ENCODE results near the gene RND3. TPM values are rescaled to one million over a fixed set of nuclear protein-coding genes. Genes with fewer than 3 reads are reported as not detected.

RND3 gene, protein sequence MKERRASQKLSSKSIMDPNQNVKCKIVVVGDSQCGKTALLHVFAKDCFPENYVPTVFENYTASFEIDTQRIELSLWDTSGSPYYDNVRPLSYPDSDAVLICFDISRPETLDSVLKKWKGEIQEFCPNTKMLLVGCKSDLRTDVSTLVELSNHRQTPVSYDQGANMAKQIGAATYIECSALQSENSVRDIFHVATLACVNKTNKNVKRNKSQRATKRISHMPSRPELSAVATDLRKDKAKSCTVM
- not detected for total RNA-seq
- not detected for polyA plus RNA-seq (2013, experiment 1 of 2)
- 0.86 TPM for polyA plus RNA-seq (2013, experiment 2 of 2)
- total RNA-seq, result 0 to 0.20 (median 0) reads per million in 172 experiments

DNA sequence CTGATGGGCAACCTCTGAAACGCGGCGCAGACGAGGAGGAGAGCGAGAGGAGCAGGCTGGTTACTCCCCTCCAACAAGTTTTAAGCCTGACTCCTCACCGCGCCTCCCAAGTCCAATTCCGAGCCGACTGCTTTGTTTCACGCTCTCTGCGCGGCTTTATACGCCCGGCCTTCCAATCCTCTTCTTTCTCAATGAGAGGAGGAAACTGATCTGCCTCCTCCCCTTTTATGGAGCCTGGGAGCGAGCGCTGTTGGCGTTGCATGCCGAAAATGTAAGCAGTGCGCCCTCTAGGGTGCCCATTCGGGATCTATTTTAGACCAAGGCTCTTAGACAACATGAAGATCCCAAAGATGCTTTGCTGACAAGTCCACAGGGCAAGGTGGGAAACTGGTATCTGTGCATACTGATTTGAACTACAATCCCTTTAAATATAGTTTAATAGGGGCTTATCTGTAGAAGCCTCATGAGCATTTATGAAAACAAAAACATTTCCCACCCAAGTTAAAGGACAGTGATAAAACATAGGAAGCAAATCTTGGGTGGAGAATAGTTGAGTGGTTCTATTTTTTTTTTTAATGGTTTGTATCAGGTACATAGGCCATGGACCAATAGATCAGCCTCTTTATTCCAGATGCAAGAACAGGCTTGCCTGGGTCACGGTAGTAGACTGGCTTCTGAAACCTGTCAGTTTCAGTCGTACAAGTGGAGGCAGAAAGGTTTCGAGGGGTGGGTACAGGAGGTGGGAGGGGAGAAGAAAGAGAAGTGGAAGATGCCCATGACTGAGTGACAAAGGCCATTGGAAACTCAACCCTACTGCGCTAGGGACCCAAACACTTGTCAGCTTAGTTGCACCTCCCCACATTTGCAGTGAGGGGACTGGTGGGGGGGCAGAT lies at the start of gene RND3:
TSS of gene RND3 (minus strand) at position 131 of the 893 bp plus-strand sequence. CDS start 250 bp downstream, outside the sequence.
- ATAC-seq (ENCODE audit: poor library complexity), result no peak
- Histone ChIP-seq H3K4me1 (ENCODE audit: insufficient read depth, low read length) (peaks cover 13% of the 10 kb centered on the region), H3K27ac (ENCODE audit: low read depth in 1 of 2, low read length in 2 of 2) (no peak within 1 kb of the TSS), H3K36me3 (ENCODE audit: insufficient read depth, low read length) (no peaks in the 10 kb centered on the region), H3K9me3 (ENCODE audit: control insufficient read depth in 1 of 2, insufficient read depth in 1 of 2, low read length in 2 of 2) (peaks cover 0 to 20% of the 10 kb centered on the region in 2 experiments), H3K4me3 (ENCODE audit: low read length) (no peak within 1 kb of the TSS), H3K27me3 (ENCODE audit: control insufficient read depth in 1 of 2, insufficient read depth in 2 of 2, low read length in 2 of 2) (peaks cover 26 to 50% of the 10 kb centered on the region in 2 experiments)
- Mint-ChIP-seq H3K36me3 (ENCODE audit: low read depth) (no peaks in the 10 kb centered on the region), H3K4me1 (ENCODE audit: low read depth) (peaks cover 12% of the 10 kb centered on the region), H3K27me3 (peaks cover 77% of the 10 kb centered on the region), H3K4me3 (peak within 1 kb of the TSS; percentile 58), H3K27ac (no peak within 1 kb of the TSS), H3K9me3 (no peaks in the 10 kb centered on the region)
- ChIA-PET POLR2A (no interaction called here), CTCF (no interaction called here)
- TF ChIP-seq, protein P1, sequence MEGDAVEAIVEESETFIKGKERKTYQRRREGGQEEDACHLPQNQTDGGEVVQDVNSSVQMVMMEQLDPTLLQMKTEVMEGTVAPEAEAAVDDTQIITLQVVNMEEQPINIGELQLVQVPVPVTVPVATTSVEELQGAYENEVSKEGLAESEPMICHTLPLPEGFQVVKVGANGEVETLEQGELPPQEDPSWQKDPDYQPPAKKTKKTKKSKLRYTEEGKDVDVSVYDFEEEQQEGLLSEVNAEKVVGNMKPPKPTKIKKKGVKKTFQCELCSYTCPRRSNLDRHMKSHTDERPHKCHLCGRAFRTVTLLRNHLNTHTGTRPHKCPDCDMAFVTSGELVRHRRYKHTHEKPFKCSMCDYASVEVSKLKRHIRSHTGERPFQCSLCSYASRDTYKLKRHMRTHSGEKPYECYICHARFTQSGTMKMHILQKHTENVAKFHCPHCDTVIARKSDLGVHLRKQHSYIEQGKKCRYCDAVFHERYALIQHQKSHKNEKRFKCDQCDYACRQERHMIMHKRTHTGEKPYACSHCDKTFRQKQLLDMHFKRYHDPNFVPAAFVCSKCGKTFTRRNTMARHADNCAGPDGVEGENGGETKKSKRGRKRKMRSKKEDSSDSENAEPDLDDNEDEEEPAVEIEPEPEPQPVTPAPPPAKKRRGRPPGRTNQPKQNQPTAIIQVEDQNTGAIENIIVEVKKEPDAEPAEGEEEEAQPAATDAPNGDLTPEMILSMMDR (IDR thresholded peaks at IDR 0.05), result no peak
- DNase-seq, result peak in 5 of 14 experiments; percentile 2 to 23 (median 12)
- intact Hi-C loops (cut with DNase I, micrococcal nuclease), result no loop called here

DNA sequence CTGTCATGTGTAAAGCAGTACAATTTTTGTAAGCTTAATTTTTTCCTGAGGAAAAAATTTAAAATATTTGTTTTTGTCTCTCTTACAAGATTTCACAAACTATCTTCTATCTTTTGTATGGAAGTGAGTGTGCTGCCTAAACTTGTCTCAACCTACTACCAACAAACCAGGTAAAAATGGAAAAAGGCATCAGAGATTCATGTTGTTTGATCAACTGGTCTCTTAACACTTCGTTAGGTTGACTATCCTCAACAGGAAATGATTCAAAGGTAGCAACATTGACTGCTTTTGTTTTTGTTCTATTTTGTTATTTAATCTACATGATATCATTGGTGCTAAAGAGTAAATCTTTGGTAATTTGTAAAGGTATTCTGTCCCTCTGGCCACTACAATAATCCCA lies 47.7 kb upstream of the RND3 start:
- intact Hi-C loops (cut with DNase I, micrococcal nuclease), result no loop called here
- Mint-ChIP-seq H3K4me3 (no peak overlapping the region), H3K4me1 (ENCODE audit: low read depth) (no peaks in the 10 kb centered on the region), H3K27ac (no peak overlapping the region), H3K36me3 (ENCODE audit: low read depth) (no peaks in the 10 kb centered on the region), H3K9me3 (no peaks in the 10 kb centered on the region), H3K27me3 (no peaks in the 10 kb centered on the region)
- H3K27me3 ChIP-seq (ENCODE audit: control insufficient read depth in 1 of 2, insufficient read depth in 2 of 2, low read length in 2 of 2), result no peaks in the 10 kb centered on the region
- POLR2A ChIA-PET, result no interaction called here
- H3K9me3 ChIP-seq (ENCODE audit: control insufficient read depth in 1 of 2, insufficient read depth in 1 of 2, low read length in 2 of 2), result peaks cover 0 to 8% of the 10 kb centered on the region in 2 experiments
- DNase-seq (no peak), ATAC-seq (ENCODE audit: poor library complexity) (no peak)
- H3K36me3 ChIP-seq (ENCODE audit: insufficient read depth, low read length), result no peaks in the 10 kb centered on the region
- CTCF ChIA-PET, result no interaction called here
- no peak overlapping the region for H3K27ac ChIP-seq (ENCODE audit: low read depth in 1 of 2, low read length in 2 of 2)
- TF ChIP-seq, protein P1 (IDR thresholded peaks at IDR 0.05), result no peak
- H3K4me1 ChIP-seq (ENCODE audit: insufficient read depth, low read length), result no peaks in the 10 kb centered on the region
- H3K4me3 ChIP-seq (ENCODE audit: low read length), result no peak overlapping the region

DNA sequence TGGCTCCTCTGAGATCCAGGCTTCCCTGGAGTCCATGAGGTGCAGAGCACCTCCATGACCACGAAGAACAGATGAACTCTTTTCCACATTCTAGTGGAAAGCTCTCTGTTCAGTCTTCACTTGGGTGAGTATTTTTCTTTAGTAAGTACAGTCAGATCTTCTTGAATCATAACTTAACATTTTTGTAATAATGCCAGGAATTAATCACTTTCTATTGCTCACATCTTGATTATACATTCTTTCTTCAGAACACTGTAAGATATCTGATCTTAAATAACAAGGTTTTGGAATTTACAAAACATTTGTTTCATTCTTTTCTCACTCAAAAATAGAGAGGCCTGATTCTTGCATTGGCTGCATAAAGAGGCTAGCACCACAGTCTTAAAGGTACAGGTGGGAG lies 45.4 kb upstream of the RND3 start:
- ATAC-seq (ENCODE audit: poor library complexity) (no peak), DNase-seq (no peak)
- Mint-ChIP-seq H3K27me3 (no peaks in the 10 kb centered on the region), H3K9me3 (no peaks in the 10 kb centered on the region), H3K36me3 (ENCODE audit: low read depth) (no peaks in the 10 kb centered on the region), H3K4me1 (ENCODE audit: low read depth) (no peaks in the 10 kb centered on the region), H3K4me3 (no peak overlapping the region), H3K27ac (no peak overlapping the region)
- intact Hi-C loops (cut with DNase I, micrococcal nuclease), result no loop called here
- Histone ChIP-seq H3K4me3 (ENCODE audit: low read length) (no peak overlapping the region), H3K27ac (ENCODE audit: low read depth in 1 of 2, low read length in 2 of 2) (no peak overlapping the region), H3K9me3 (ENCODE audit: control insufficient read depth in 1 of 2, insufficient read depth in 1 of 2, low read length in 2 of 2) (peaks cover 0 to 4% of the 10 kb centered on the region in 2 experiments), H3K27me3 (ENCODE audit: control insufficient read depth in 1 of 2, insufficient read depth in 2 of 2, low read length in 2 of 2) (no peaks in the 10 kb centered on the region), H3K36me3 (ENCODE audit: insufficient read depth, low read length) (no peaks in the 10 kb centered on the region), H3K4me1 (ENCODE audit: insufficient read depth, low read length) (no peaks in the 10 kb centered on the region)
- CTCF ChIA-PET, result no interaction called here
- POLR2A ChIA-PET, result no interaction called here
- TF ChIP-seq, protein P1 (IDR thresholded peaks at IDR 0.05), result no peak
